ENCODE measurements around the gene PRXL2B.

Gene PRXL2B

DNA sequence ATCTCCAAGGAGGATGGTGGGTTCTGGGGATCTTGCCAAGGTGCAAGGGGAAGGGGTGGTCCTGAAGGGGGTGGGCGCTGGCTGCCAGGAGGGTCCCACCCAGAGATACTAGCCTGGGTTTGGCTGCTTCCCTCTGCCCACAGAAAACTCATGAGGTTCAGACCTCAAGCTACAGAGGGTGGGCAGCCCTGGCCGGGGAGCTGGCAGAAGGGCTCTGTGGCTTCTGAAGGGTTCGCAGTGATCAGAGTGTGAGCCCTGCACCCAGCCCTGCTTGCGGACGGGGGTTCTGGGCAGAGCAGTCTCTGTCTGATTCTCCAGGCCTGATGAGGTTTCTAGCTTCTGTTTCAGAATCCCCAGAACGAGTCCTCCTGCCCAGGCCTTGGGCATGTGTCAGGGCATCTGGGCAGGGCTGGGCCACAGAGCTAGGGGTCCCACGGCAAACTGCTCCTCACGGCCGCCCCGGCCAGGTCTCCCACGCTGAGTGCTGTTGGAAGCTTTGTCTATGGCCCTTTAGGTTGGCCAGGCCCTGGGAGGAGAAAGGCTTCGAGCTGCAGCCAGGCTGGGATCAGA is 46.9 kb downstream of the PRXL2B start:
- TF ChIP-seq, protein P1, sequence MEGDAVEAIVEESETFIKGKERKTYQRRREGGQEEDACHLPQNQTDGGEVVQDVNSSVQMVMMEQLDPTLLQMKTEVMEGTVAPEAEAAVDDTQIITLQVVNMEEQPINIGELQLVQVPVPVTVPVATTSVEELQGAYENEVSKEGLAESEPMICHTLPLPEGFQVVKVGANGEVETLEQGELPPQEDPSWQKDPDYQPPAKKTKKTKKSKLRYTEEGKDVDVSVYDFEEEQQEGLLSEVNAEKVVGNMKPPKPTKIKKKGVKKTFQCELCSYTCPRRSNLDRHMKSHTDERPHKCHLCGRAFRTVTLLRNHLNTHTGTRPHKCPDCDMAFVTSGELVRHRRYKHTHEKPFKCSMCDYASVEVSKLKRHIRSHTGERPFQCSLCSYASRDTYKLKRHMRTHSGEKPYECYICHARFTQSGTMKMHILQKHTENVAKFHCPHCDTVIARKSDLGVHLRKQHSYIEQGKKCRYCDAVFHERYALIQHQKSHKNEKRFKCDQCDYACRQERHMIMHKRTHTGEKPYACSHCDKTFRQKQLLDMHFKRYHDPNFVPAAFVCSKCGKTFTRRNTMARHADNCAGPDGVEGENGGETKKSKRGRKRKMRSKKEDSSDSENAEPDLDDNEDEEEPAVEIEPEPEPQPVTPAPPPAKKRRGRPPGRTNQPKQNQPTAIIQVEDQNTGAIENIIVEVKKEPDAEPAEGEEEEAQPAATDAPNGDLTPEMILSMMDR (IDR thresholded peaks at IDR 0.05; ENCODE audit: insufficient read depth, low read depth, low read length, missing control alignments): no peak
- no peak for DNase-seq (ENCODE audit: low read depth)
- no peak overlapping the region for H3K4me3 ChIP-seq (ENCODE audit: low read depth, low read length)

GRCh38 chr1:2633936-2634491 is 47.4 kb downstream of the PRXL2B start:
- TF ChIP-seq, protein P1 (IDR thresholded peaks at IDR 0.05; ENCODE audit: insufficient read depth, low read depth, low read length, missing control alignments): no peak
- no peak for DNase-seq (ENCODE audit: low read depth)
- no peak overlapping the region for H3K4me3 ChIP-seq (ENCODE audit: low read depth, low read length)

DNA sequence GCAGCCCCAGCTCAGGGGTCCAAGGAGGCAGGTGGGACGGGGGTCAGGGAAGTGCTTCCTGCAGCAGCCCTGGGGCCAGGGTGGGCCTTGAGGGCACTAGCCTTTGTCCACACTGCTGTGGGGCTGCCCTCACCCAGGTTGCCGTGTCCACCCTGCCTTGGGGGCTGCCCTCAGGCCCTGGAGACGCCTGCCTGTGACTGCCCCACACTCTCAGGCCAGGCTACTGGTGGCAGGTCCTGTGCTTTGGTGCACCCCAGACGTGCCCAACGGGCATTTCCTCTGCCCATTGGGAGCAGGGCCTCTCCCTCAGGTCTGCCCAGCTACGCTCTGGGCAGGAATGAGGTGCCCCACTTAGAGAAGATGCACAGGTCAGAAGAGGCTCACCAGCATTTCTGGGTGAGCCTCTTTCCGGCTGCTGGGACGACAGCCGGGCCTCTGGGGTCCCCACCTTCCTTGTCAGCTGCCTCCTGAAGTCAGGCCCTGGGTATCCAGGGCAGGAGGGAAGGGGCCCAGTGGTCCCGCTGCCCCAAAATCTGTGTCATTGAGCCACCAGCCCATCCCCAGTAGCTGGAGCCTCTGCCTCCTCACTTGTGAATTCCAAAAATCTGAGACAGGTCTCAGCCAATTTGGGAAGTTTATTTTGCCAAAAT is 48.9 kb downstream of the PRXL2B start:
- no peak overlapping the region for H3K4me3 ChIP-seq (ENCODE audit: low read depth, low read length)
- TF ChIP-seq, protein P1 (IDR thresholded peaks at IDR 0.05; ENCODE audit: insufficient read depth, low read depth, low read length, missing control alignments): no peak
- DNase-seq (ENCODE audit: low read depth): no peak

DNA sequence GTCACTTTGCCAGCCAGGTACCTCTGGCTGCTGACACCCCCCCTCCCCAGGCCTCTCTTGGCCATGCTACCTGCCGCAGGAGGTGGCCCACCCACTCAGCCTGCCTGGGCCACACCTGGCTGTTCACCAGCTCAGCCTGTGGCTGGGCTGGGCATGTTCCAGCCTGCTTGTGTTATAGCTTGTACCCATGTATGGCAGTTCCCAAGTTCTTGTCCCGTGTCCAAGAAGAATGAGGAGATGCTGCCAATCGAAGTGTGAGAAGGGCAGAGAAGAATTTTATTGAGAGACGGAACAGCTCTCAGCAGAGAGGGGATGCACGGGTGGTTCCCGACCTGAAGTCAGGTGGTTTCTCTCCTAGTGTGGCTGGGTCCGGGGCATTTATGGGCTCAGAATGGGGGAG is 50.2 kb downstream of the PRXL2B start:
- no peak for DNase-seq (ENCODE audit: low read depth)

DNA sequence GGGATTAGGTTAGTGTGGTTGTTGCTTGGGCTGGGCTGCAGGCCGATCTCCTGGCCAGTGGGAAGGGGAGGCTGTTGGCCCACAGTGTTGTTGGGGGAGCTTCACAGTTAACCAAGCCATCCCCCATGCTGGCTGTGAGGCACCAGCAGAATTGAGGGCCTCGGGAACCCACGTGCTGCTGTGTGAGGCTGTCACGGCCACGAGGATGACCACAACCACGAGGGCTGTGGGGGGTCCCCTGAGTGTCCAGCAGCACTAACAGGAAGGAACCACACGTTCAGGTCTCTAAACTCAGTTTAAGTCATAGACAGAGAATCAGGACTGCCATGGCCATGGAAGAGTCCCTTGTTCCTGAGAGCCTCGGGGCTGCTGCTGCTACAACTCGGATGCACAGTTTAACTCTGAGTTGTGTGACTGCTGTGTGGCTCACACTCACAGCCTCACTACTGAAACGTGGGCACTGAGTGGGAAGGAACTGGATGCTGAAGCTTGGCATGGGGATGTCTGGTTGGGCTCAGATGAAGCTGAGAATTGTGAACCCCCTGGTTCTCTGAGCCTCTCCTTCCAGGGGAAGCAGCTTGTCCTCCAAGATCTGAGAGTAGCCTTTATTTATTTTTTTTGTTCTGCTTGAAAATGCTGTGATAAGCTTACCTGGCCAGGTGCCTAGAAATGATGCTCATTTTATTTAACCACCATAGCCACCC is 51.0 kb downstream of the PRXL2B start:
- no peak overlapping the region for H3K4me3 ChIP-seq (ENCODE audit: low read depth, low read length)
- no peak for DNase-seq (ENCODE audit: low read depth)
- TF ChIP-seq, protein P1 (IDR thresholded peaks at IDR 0.05; ENCODE audit: insufficient read depth, low read depth, low read length, missing control alignments): no peak

More for the DNA sequence above, 50.2 kb downstream of the PRXL2B start:
- H3K4me3 ChIP-seq (ENCODE audit: low read depth, low read length): no peak overlapping the region
- TF ChIP-seq, protein P1 (IDR thresholded peaks at IDR 0.05; ENCODE audit: insufficient read depth, low read depth, low read length, missing control alignments): no peak

DNA sequence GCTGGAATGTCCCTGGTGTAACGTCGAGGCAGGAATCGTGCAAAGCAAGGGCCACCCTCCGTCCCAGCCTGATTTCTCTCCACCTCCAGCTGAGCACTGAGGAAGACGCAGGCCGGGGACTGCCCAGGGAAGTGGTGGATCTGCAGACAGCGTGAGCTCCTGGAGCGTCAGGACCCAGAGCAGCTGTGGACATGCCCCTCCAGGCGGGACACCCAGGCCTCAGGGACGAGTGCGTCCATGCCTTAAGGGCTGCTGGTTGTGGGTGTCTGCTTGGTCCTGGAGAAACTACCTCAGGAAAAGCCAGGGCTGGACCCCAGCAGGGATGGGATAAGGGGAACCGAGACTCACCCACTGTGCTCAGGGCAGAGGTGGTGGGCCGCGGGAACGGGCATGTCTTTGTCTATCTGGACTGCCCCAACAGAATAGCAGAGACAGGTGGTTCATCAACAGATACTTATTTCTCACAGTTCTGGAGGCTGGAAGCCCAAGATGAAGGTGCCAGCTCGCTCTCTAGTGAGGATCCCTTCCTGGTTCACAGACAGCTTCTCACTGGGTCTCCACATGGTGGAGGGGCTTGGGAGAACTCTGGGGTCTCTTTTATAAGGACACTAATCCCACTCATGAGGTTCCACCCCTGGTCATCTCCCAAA is 52.0 kb downstream of the PRXL2B start:
- TF ChIP-seq, protein P1 (IDR thresholded peaks at IDR 0.05; ENCODE audit: insufficient read depth, low read depth, low read length, missing control alignments): no peak
- no peak overlapping the region for H3K4me3 ChIP-seq (ENCODE audit: low read depth, low read length)
- DNase-seq (ENCODE audit: low read depth): no peak
